HG02943 (cell line): ENCODE measurements around the gene NIPBL.
"Not testable (repeated sequence)": the region's sequence is repeated elsewhere in the genome, so short reads cannot be mapped to it uniquely, and the experiment has no call there.

Experiments used
- ATAC-seq: cut with Tn5 transposase; IDR thresholded peaks from one replicate; pipeline ENCODE4 v1.9.1; 2021; ENCODE audit warnings: mild to moderate bottlenecking, low read depth, moderate library complexity; ENCODE audit not compliant: unreplicated experiment

NIPBL gene

DNA sequence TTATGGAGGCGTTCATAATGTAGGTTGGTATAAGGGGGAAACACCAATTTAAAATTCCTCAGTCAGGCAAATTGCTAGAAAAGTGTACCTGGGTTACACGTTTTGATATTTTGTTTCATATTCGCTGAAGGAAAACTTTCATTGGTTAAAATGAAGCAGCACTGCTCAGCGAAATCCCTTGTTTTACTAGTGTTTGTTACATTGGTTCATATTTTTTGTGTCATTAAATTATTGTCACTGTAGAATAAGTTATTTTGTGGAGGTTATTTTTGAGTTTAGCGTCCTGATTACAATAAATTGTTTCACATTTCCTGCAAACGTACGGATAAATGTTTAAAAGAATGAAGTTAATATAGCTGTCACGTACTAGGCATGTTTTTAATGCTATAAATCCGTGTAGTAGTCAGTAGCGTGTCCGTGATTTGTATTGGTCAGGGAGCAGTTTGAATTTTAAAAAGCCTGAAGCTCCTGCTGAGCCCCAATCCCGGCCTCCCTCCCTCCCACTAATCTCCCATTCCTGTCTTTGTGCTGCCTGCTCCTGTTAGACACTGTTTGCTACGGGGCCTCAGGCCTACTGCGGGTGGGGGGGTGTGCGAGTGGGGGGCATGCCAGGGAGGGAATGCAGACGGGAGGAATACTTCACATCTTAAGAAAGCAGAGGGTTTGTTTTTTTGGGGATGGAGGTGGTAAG lies 2.0 kb downstream of the NIPBL start:
- ATAC-seq: no peak

DNA sequence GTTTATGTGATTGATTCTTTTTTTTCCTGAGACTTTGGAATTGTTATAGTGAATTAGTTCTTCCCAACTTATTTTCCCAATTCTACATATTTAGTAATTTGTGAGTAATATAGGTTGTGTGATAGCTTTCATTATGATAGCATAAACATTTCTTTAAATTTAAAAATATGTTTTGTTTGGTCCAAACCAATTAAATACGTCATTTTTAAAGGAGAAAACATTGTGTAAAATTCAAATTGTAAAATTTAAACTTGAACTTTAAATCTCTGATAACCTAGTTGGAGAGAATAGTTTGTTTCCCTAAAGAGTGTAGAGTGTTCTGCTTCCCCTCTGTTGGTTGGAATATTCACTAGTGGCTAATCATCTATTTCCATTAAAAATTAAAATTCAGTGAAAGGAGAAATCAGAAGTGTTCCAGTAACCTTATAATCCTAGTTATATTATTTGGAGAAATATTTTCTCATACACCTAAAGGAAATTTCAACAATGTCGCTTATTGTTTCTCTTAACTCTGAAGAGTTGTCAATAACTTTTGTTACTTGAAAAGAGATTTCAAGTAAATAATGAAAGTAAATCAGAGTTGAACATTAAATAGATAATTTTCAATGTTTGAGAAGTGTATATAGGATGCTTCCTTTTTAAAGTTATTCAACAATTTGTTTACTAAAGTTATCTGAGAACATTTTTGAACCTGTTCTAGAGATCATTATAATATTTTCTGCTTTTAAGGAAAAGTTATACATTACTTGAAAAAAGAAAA lies 2.9 kb downstream of the NIPBL start:
- ATAC-seq: no peak

DNA sequence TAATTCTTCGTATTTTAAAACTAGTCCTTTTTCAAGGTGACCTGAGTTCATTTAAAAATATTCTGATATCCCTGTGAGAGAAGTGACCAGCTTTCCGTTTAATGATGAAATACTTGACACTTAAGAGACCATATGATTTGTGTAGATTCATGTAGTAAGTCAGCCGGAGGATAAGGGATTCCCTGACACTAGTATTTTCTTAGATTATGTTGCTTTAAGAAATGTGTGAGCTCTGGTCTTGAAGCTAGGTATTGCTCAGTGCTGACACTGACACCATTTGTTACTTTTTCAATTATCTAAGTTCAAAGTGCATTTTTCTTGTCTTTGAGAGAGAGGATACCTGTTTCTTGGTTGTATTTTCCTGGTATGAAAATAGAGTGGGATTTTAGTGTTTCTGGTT lies 4.2 kb downstream of the NIPBL start:
- no peak for ATAC-seq

DNA sequence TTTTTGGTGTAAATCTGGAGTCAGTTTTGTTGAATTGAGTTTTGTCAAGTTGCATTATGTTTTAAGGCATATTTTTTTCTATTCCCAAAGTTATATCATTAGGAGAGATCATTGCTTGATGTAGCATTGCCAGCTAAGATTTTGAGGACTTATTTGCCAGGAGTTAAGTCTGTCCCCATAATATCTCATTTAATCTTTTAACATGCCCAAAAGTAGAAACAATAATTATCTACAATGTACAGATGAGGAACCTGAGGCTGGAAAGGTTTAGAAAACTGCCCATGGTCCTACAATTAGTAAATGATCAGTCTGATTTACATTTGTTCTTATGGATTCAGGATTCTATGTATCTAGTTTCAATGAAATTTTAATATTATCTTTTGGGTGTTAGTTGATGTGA lies 4.7 kb downstream of the NIPBL start:
- ATAC-seq: no peak

DNA sequence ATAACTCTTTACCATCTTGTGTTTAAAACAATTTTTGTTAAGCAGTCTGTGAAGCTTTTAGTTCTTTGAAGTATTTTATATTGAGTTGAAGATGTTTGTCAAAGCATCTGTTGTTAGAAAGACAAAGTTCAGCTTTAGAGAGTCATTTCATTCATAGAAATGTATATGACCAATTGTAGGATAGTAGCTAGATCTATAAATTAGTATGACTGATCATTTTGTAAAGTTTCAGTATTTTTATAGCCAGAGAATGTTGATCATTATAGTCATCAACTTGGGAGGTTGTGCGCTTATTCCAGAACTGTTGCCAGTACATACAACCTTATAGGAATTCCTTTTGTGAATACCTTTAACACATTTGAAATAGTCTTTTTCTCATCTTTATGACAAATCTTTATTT lies 5.2 kb downstream of the NIPBL start:
- ATAC-seq: no peak

DNA sequence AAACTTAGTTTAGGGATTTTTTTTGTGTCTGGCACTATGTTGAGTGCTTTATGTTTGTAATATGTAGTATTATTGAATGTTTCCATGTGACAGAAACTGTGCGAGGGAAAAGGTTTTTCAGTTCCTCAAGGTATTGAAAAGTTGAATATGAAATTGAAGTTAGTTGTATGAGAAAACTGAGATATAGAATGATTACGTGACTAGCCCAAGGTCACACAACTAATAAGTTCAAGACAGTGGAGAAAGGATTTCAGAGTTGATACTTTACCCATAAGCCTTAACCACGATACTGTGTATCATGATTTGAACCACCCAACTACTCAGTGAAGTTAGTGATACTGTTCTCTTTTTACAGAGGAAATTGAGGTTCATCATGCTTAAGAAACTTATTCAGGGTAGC lies 5.7 kb downstream of the NIPBL start:
- peak; percentile 52 for ATAC-seq

DNA sequence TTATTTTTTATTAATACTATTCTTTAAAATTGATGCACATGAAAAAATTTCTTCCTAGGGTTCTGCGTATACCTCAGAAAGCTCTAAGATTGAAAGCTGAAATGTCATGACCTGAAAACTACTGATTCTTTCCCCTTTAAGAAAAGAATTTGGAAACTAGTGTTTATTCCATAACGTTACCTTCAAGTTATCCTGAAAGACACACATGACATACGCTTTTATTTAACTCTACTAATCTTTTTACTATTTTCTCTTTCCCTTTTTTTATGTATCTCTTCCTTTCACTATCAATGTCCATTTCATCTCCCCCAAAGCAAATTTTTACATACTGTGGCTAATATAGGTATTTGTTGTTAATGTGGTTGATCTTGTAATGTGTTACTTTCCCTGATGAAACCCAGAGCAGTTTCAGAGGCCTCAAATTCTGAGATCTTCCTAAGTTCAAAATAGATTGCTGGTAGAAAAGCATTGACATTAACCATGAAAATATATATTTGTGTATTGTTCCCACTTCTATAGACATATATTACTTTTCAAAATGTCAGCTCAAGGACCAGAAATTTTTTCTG lies 7.4 kb downstream of the NIPBL start:
- ATAC-seq: no peak

DNA sequence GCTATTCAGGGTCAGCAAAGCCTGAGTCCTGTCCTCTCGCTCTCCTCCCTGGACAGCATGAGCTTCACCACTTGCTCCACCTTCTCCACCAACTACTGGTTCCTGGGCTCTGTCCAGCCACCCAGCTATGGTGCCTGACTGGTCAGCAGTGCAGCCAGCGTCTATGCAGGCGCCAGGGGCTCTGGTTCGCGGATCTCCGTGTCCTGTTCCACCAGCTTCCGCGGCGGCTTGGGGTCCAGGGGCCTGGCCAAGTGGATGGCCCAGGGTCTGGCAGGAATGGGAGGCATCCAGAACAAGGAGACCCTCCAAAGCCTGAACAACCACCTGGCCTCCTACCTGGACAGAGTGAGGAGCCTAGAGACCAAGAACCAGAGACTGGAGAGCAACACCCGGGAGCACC lies 8.6 kb downstream of the NIPBL start:
- no peak for ATAC-seq

DNA sequence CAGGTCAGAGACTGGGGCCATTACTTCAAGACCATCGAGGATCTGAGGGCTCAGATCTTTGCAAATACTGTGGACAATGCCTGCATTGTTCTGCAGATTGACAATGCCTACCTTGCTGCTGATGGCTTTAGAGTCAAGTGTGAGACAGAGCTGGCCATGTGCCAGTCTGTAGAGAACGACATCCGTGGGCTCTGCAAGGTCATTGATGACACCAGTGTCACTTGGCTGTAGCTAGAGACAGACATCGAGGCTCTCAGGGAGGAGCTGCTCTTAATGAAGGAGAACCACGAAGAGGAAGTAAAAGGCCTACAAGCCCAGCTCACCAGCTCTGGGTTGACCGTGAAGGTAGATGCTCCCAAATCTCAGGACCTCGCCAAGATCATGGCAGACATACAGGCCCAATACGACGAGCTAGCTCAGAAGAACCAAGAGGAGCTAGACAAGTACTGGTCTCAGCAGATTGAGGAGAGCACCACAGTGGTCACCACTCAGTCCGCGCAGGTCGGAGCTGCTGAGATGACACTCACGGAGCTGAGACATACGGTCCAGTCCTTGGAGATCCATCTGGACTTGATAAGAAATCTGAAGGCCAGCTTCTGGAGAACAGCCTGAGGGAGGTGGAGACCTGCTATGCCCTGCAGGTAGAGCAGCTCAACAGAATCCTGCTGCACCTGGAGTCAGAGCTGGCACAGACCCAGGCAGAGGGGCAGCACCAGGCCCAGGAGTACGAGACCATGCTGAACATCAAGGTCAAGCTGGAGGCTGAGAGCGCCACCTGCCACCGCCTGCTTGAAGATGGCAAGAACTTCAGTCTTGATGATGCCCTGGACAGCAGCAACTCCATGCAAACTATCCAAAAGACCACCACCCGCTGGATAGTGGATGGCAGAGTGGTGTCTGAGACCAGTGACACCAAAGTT lies 9.3 kb downstream of the NIPBL start:
- no peak for ATAC-seq

DNA sequence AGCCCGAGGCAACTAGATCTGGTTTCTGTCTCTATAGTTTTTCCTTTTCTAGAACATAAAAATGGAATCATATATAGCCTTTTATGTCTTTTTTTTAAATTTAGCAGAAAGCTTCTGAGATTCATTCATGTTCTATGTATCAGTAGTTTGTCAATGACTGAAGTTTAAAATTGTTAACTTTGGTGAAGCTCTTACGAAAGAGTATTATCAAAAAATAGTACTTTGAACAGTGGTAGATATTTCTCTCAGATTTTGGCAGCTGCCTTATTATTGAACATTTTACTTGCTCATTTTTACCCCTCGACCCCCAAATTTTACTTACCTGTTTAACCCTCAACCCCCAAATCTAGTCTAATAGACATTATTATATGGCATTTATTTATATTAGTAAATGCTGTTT lies 10.2 kb downstream of the NIPBL start:
- no peak for ATAC-seq

DNA sequence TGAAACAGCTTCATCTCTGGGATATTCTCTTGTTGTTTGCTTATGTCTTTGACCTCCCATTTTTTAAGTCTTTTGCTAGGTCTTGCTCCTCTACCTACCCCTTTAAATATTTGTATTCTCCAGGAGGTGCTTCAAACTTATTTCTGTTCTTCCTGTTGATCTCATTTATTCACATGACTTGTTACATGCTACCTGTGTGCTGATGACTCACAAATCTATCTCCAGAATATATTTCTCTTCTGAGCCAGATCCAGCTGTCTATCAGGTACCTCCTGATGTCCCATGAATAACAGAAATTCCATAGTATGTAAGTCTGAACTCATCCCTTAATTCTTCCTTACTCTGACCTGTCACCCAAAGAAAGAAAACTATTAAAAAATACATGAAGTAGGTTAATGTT lies 11.0 kb downstream of the NIPBL start:
- ATAC-seq: no peak

DNA sequence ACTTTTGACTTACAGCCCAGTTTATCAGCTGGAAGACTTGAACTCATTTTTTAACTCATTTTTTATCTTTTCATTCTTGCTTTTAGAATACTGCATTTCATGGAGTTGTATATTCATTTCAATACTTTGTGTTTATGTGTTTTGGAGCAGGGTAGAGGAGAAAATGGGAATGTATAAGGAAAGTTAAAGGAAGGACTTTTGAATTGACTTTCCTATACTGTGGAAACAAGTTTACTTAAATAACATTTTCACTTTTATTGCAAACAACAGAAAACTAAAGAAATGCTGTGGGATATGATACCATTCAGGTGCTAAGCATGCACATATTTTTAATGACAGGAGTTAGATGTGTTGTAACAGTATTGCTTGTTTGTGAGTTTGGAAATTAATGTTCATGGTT lies 11.7 kb downstream of the NIPBL start:
- ATAC-seq: no peak

DNA sequence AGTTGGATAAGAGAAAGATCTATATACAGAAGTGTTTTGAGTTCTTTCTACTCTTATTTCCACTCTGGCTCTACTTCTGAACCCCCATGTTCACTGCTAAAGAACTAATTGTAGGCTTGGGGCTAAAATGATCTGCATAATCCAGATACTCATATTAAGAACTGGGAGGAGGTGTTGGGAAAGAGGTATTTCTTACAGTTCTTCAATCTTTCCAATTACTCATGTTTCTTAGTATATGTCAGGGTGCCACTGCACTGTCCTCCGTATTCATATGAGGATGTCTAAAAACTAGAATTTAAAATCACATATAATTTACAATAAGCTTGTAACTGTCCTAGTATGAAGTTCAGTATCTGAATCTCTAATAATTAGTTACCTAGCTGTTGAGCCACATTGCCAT lies 12.7 kb downstream of the NIPBL start:
- ATAC-seq: no peak

DNA sequence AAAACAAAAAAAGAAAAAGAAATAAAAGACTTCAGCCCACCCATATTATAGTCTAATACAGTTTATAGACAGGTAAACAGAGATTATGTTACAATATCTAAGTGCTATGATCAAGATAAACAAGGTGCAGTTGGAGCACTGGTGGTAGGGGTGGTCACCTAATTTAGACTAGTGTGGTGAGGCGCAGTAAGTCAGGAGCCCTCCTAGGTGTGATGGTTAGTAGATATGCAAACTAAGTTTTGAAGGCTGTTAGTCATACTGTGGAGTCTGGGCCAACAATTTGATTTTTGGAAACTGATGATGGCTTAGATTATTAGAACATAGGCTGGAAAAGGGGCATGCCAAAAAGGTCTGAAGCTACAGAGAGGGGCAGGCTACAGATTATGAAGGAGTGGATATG lies 14.7 kb downstream of the NIPBL start:
- ATAC-seq: no peak

DNA sequence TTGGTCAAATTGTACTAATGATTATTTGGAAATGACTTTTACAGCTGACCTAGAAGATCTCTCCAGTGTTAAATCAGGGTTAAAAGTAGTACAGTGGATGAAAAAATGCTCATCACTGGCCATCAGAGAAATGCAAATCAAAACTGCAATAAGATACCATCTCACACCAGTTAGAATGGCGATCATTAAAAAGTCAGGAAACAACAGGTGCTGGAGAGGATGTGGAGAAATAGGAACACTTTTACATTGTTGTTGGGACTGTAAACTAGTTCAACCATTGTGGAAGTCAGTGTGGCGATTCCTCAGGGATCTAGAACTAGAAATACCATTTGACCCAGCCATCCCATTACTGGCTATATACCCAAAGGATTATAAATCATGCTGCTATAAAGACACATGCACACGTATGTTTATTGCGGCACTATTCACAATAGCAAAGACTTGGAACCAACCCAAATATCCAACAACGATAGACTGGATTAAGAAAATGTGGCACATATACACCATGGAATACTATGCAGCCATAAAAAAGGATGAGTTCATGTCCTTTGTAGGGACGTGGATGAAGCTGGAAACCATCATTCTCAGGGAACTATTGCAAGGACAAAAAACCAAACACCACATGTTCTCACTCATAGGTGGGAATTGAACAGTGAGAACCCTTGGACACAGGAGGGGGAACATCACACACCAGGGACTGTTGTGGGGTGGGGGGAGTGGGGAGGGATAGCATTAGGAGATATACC lies 15.7 kb downstream of the NIPBL start:
- ATAC-seq: not testable (repeated sequence)

DNA sequence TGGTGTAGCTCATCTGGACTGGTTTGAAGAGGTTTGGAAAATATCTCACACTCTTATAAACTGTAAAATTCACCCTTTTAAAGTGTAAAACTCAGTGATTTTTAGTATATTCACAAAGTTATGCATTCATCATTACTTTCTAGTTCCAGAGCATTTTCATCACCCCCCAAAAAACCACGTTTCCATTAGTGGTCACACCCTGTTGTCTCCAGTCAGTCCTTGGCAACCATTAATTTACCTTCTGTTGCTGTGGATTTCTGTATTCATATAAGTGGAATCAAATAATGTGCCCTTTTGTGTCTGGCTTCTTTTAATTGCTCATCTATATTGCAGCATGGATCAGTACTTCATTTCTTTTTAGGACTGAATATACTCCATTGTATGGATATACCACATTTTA lies 18.4 kb downstream of the NIPBL start:
- ATAC-seq: no peak

DNA sequence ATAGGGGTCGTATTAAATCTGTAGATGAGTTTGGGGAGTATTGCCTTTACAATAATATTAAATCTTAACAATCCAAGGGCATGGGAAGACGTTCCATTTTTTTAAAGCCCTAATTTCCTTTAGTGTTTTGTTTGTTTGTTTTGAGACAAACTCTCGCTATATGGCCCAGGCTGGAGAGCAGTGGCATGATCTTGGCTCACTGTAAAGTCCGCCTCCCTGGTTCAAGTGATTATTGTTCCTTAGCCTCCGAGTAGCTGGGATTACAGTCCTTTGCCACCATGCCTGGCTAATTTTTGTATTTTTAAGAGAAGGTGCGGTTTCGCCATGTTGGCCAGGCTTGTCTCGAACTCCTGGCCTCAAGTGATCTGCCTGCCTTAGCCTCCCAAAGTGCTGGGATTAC lies 19.9 kb downstream of the NIPBL start:
- no peak for ATAC-seq

DNA sequence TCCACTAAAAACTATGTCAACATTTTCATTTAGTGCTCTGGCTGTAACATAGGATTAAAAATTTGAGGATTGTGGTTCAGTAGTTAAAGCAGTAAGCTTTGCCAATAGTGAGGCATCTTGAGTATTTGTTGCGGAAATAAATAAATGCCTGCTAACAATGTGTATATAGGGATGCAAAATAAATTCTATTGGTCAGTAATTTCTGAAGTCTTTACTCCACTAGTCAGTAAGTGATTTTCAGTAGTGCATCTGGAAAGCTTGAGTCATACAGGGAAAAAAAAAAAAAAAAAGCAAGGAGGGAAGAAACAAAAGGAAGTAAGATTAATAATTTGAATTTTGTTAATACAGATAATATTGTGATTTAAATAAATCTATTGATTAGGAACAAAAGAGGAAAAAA lies 21.0 kb downstream of the NIPBL start:
- no peak for ATAC-seq

DNA sequence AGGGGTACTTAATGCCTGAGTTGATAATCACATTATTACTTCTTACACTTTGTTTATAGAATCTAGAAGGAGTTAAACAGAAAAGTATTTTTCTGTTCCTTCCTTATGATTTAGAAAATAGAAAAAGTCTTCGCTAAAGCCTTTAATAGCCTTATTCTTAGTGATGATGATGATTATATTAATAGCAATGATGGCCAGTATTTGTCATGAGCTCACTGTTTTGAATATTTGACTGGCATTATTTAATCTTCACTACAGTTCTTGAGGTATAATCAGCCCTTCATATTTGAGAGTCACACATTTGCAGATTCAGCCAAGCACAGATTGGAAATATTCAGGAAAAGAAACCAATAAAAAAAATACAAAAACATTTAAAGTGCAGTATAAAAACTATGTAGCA lies 23.3 kb downstream of the NIPBL start:
- ATAC-seq: no peak

DNA sequence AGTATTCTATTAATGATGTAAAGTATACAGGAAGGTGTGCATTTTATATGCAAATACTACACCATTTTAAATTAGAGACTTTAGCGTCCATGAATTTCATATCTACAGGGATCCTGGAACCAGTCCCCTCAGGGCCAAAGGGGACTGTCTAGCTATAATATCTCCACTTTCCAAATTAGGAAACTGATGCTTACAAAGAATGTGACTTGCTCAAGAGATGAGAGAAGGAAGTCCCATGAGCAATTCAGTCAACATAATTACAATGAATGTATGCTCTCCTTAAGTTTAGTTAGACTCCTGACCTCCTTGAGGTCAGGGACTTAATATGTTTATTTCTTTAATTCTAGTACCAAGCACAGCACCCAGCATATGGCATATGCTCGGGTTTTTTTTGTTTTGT lies 23.7 kb downstream of the NIPBL start:
- ATAC-seq: no peak
